ENCODE data around the gene KRT10.

Gene KRT10

GRCh38 chr17:40830085-40830776, 7.8 kb upstream of the KRT10 start:
- Histone ChIP-seq H3K36me3 (ENCODE audit: insufficient read depth, low read depth, low read length) (peaks cover 5% of the 10 kb centered on the region; the same call in 1 of the 2 replicates), H3K27me3 (ENCODE audit: insufficient read depth, low read length) (peaks cover 71% of the 10 kb centered on the region), H3K9me3 (ENCODE audit: insufficient read depth, low read depth, low read length) (no peaks in the 10 kb centered on the region), H3K4me3 (ENCODE audit: low read length) (no peak overlapping the region), H3K4me1 (ENCODE audit: insufficient read depth, low read length) (no peaks in the 10 kb centered on the region), H3K27ac (ENCODE audit: low read length) (no peak overlapping the region), H3K9ac (ENCODE audit: low read depth, low read length) (no peak overlapping the region)

- peaks cover 59% of the 10 kb centered on the region for H3K27me3 ChIP-seq (ENCODE audit: insufficient read depth, low read length)
- no peaks in the 10 kb centered on the region for H3K36me3 ChIP-seq (ENCODE audit: insufficient read depth, low read depth, low read length)
- no peaks in the 10 kb centered on the region for H3K4me1 ChIP-seq (ENCODE audit: insufficient read depth, low read length)
- H3K9ac ChIP-seq (ENCODE audit: low read depth, low read length) = no peak overlapping the region
- no peak overlapping the region for H3K4me3 ChIP-seq (ENCODE audit: low read length)
- no peak overlapping the region for H3K27ac ChIP-seq (ENCODE audit: low read length)
- H3K9me3 ChIP-seq (ENCODE audit: insufficient read depth, low read depth, low read length) = no peaks in the 10 kb centered on the region
These were observed 6.1 kb upstream of the KRT10 start for GRCh38 chr17:40828454-40829044.

- Histone ChIP-seq H3K4me3 (ENCODE audit: low read length) (no peak overlapping the region), H3K4me1 (ENCODE audit: insufficient read depth, low read length) (no peaks in the 10 kb centered on the region), H3K36me3 (ENCODE audit: insufficient read depth, low read depth, low read length) (no peaks in the 10 kb centered on the region), H3K27me3 (ENCODE audit: insufficient read depth, low read length) (peaks cover 52% of the 10 kb centered on the region), H3K9me3 (ENCODE audit: insufficient read depth, low read depth, low read length) (no peaks in the 10 kb centered on the region), H3K9ac (ENCODE audit: low read depth, low read length) (no peak overlapping the region), H3K27ac (ENCODE audit: low read length) (no peak overlapping the region)
These were observed 5.5 kb upstream of the KRT10 start for GRCh38 chr17:40827746-40828453.

- no peaks in the 10 kb centered on the region for H3K9me3 ChIP-seq (ENCODE audit: insufficient read depth, low read depth, low read length)
- no peak overlapping the region for H3K9ac ChIP-seq (ENCODE audit: low read depth, low read length)
- H3K36me3 ChIP-seq (ENCODE audit: insufficient read depth, low read depth, low read length) = no peaks in the 10 kb centered on the region
- no peaks in the 10 kb centered on the region for H3K4me1 ChIP-seq (ENCODE audit: insufficient read depth, low read length)
- no peak overlapping the region for H3K27ac ChIP-seq (ENCODE audit: low read length)
- H3K4me3 ChIP-seq (ENCODE audit: low read length) = no peak overlapping the region
- peaks cover 32% of the 10 kb centered on the region for H3K27me3 ChIP-seq (ENCODE audit: insufficient read depth, low read length)
These were observed 3.2 kb upstream of the KRT10 start for GRCh38 chr17:40825599-40825998.

GRCh38 chr17:40824015-40824832, 1.8 kb upstream of the KRT10 start:
- Histone ChIP-seq H3K4me1 (ENCODE audit: insufficient read depth, low read length) (no peaks in the 10 kb centered on the region; the same call in 1 of the 2 replicates), H3K4me3 (ENCODE audit: low read length) (no peak overlapping the region), H3K27me3 (ENCODE audit: insufficient read depth, low read length) (peaks cover 34% of the 10 kb centered on the region), H3K9me3 (ENCODE audit: insufficient read depth, low read depth, low read length) (no peaks in the 10 kb centered on the region), H3K9ac (ENCODE audit: low read depth, low read length) (no peak overlapping the region), H3K36me3 (ENCODE audit: insufficient read depth, low read depth, low read length) (no peaks in the 10 kb centered on the region), H3K27ac (ENCODE audit: low read length) (no peak overlapping the region)

GRCh38 chr17:40821536-40821935, 878 bp downstream of the KRT10 start:
- no peaks in the 10 kb centered on the region for H3K9me3 ChIP-seq (ENCODE audit: insufficient read depth, low read depth, low read length)
- H3K9ac ChIP-seq (ENCODE audit: low read depth, low read length) = no peak overlapping the region
- H3K36me3 ChIP-seq (ENCODE audit: insufficient read depth, low read depth, low read length) = peaks cover 6% of the 10 kb centered on the region; the same call in 1 of the 2 replicates
- H3K4me1 ChIP-seq (ENCODE audit: insufficient read depth, low read length) = no peaks in the 10 kb centered on the region; the same call in 1 of the 2 replicates
- H3K27me3 ChIP-seq (ENCODE audit: insufficient read depth, low read length) = peaks cover 17% of the 10 kb centered on the region
- no peak overlapping the region for H3K4me3 ChIP-seq (ENCODE audit: low read length)
- H3K27ac ChIP-seq (ENCODE audit: low read length) = no peak overlapping the region

- H3K4me3 ChIP-seq (ENCODE audit: low read length) = peak overlapping the region; percentile 82
- no peak overlapping the region for H3K9ac ChIP-seq (ENCODE audit: low read depth, low read length)
- no peaks in the 10 kb centered on the region for H3K9me3 ChIP-seq (ENCODE audit: insufficient read depth, low read depth, low read length)
- H3K36me3 ChIP-seq (ENCODE audit: insufficient read depth, low read depth, low read length) = peaks cover 6% of the 10 kb centered on the region; the same call in 1 of the 2 replicates
- H3K27ac ChIP-seq (ENCODE audit: low read length) = no peak overlapping the region
- no peaks in the 10 kb centered on the region; the same call in 1 of the 2 replicates for H3K4me1 ChIP-seq (ENCODE audit: insufficient read depth, low read length)
- H3K27me3 ChIP-seq (ENCODE audit: insufficient read depth, low read length) = 0 out of 2 replicates have a peak, but pooled peaks cover 18% of the 10 kb centered on the region
These were observed 2.1 kb downstream of the KRT10 start for GRCh38 chr17:40820228-40820838.

GRCh38 chr17:40819528-40820125, 2.8 kb downstream of the KRT10 start:
- Histone ChIP-seq H3K36me3 (ENCODE audit: insufficient read depth, low read depth, low read length) (peaks cover 6% of the 10 kb centered on the region; the same call in 1 of the 2 replicates), H3K9me3 (ENCODE audit: insufficient read depth, low read depth, low read length) (no peaks in the 10 kb centered on the region), H3K27ac (ENCODE audit: low read length) (no peak overlapping the region), H3K4me3 (ENCODE audit: low read length) (peak overlapping the region; percentile 82), H3K9ac (ENCODE audit: low read depth, low read length) (peak overlapping the region; percentile 71), H3K4me1 (ENCODE audit: insufficient read depth, low read length) (no peaks in the 10 kb centered on the region; the same call in 1 of the 2 replicates), H3K27me3 (ENCODE audit: insufficient read depth, low read length) (0 out of 2 replicates have a peak, but pooled peaks cover 14% of the 10 kb centered on the region)

- Histone ChIP-seq H3K27me3 (ENCODE audit: insufficient read depth, low read length) (0 out of 2 replicates have a peak, but pooled peaks cover 14% of the 10 kb centered on the region), H3K36me3 (ENCODE audit: insufficient read depth, low read depth, low read length) (peaks cover 6% of the 10 kb centered on the region; the same call in 1 of the 2 replicates), H3K9ac (ENCODE audit: low read depth, low read length) (peak overlapping the region; percentile 92), H3K4me1 (ENCODE audit: insufficient read depth, low read length) (no peaks in the 10 kb centered on the region; the same call in 1 of the 2 replicates), H3K4me3 (ENCODE audit: low read length) (peak overlapping the region; percentile 100), H3K9me3 (ENCODE audit: insufficient read depth, low read depth, low read length) (no peaks in the 10 kb centered on the region), H3K27ac (ENCODE audit: low read length) (no peak overlapping the region)
These were observed 3.5 kb downstream of the KRT10 start for GRCh38 chr17:40818733-40819527.

- Histone ChIP-seq H3K36me3 (ENCODE audit: insufficient read depth, low read depth, low read length) (peaks cover 6% of the 10 kb centered on the region; the same call in 1 of the 2 replicates), H3K27ac (ENCODE audit: low read length) (no peak overlapping the region), H3K9me3 (ENCODE audit: insufficient read depth, low read depth, low read length) (no peaks in the 10 kb centered on the region), H3K4me3 (ENCODE audit: low read length) (peak overlapping the region; percentile 100), H3K27me3 (ENCODE audit: insufficient read depth, low read length) (peaks cover 20% of the 10 kb centered on the region; the same call in 1 of the 2 replicates), H3K9ac (ENCODE audit: low read depth, low read length) (peak overlapping the region; percentile 92), H3K4me1 (ENCODE audit: insufficient read depth, low read length) (no peaks in the 10 kb centered on the region; the same call in 1 of the 2 replicates)
These were observed 4.1 kb downstream of the KRT10 start for GRCh38 chr17:40818343-40818732.
